HG03575 (cell line): ENCODE measurements around the gene SIGLEC1.

Source experiments
- ATAC-seq: cut with Tn5 transposase; IDR thresholded peaks from one replicate; pipeline ENCODE4 v1.9.1; 2021; ENCODE audit not compliant: unreplicated experiment, insufficient number of reproducible peaks, low FRiP score; ENCODE audit errors: extremely low read depth

The SIGLEC1 gene

GRCh38 chr20:3706774-3707507, 5.5 kb downstream of the SIGLEC1 start:
- no peak for ATAC-seq

GRCh38 chr20:3705970-3706739, 6.2 kb downstream of the SIGLEC1 start:
- no peak for ATAC-seq

GRCh38 chr20:3705491-3705969, 6.9 kb downstream of the SIGLEC1 start:
- no peak for ATAC-seq

GRCh38 chr20:3704087-3704486, 8.3 kb downstream of the SIGLEC1 start:
- no peak for ATAC-seq

GRCh38 chr20:3702611-3703391, 9.6 kb downstream of the SIGLEC1 start:
- no peak for ATAC-seq

GRCh38 chr20:3701061-3701998, 11.1 kb downstream of the SIGLEC1 start:
- ATAC-seq: no peak

GRCh38 chr20:3699037-3699436, 13.4 kb downstream of the SIGLEC1 start:
- ATAC-seq: no peak

- no peak for ATAC-seq
These were observed 13.8 kb downstream of the SIGLEC1 start for GRCh38 chr20:3698591-3699001.

- ATAC-seq: no peak
These were observed 14.7 kb downstream of the SIGLEC1 start for GRCh38 chr20:3697588-3698305.

- ATAC-seq: no peak
These were observed 15.4 kb downstream of the SIGLEC1 start for GRCh38 chr20:3696745-3697587.

- no peak for ATAC-seq
These were observed 16.2 kb downstream of the SIGLEC1 start for GRCh38 chr20:3696200-3696599.

- no peak for ATAC-seq
These were observed 17.5 kb downstream of the SIGLEC1 start for GRCh38 chr20:3694864-3695263.

- no peak for ATAC-seq
These were observed 19.0 kb downstream of the SIGLEC1 start for GRCh38 chr20:3693376-3693775.

- ATAC-seq: no peak
These were observed 19.6 kb downstream of the SIGLEC1 start for GRCh38 chr20:3692706-3693294.

- no peak for ATAC-seq
These were observed 20.5 kb downstream of the SIGLEC1 start for GRCh38 chr20:3691897-3692296.

GRCh38 chr20:3691306-3691705, 21.1 kb downstream of the SIGLEC1 start:
- no peak for ATAC-seq

GRCh38 chr20:3690413-3690812, 22.0 kb downstream of the SIGLEC1 start:
- ATAC-seq: no peak
